DND-41 (cell line): ENCODE measurements around the gene AUTS2.

Experiments used
- EZH2 ChIP-seq: IDR thresholded peaks from 3 replicates; pipeline ENCODE4 v1.6.1; 2012; ENCODE audit warnings: borderline replicate concordance, low read depth, mild to moderate bottlenecking, moderate library complexity, low read length, inconsistent platforms; ENCODE audit not compliant: severe bottlenecking
- TF ChIP-seq, protein P1 (sequence below): IDR thresholded peaks from 2 replicates; pipeline ENCODE4 v1.5.1; 2012; ENCODE audit warnings: borderline replicate concordance, low read length, moderate library complexity, mild to moderate bottlenecking; ENCODE audit not compliant: poor library complexity, severe bottlenecking; ENCODE audit errors: extremely low read depth

DNA sequence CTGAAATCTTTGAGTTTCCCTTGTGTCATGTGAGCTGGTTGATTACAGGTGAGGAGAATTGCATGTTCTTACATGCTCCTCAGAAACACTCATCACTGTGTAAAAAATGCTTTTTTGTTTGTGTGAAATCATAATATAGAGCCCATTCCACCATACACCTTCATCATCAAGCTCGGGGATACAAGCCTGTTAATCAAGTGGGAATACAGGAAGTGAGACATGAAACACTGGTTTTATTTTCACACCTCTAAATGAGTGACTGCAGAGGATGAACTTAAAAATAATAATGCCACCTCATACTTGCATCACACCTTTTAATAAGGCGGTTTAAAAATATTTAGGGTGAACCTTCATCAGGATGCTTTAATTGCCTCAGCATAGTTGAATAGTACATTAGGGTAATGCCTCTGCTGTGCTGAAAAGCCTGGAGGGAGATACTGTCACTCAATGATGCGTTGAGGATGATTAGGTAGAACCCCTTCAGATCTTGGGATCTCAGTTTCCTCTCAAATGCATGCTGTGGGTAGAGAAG, 164.6 kb downstream of the AUTS2 start:
- no peak for TF ChIP-seq EZH2
- TF ChIP-seq, protein P1, sequence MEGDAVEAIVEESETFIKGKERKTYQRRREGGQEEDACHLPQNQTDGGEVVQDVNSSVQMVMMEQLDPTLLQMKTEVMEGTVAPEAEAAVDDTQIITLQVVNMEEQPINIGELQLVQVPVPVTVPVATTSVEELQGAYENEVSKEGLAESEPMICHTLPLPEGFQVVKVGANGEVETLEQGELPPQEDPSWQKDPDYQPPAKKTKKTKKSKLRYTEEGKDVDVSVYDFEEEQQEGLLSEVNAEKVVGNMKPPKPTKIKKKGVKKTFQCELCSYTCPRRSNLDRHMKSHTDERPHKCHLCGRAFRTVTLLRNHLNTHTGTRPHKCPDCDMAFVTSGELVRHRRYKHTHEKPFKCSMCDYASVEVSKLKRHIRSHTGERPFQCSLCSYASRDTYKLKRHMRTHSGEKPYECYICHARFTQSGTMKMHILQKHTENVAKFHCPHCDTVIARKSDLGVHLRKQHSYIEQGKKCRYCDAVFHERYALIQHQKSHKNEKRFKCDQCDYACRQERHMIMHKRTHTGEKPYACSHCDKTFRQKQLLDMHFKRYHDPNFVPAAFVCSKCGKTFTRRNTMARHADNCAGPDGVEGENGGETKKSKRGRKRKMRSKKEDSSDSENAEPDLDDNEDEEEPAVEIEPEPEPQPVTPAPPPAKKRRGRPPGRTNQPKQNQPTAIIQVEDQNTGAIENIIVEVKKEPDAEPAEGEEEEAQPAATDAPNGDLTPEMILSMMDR = no peak
